Measurements from ENCODE around the gene NTRK2. TPM values are rescaled to one million over a fixed set of nuclear protein-coding genes. Genes with fewer than 3 reads are reported as not detected.

NTRK2 gene
- total and polyA plus RNA-seq, 2 experiments from 2014 or later, result 0.03 TPM; not detected in 1

DNA sequence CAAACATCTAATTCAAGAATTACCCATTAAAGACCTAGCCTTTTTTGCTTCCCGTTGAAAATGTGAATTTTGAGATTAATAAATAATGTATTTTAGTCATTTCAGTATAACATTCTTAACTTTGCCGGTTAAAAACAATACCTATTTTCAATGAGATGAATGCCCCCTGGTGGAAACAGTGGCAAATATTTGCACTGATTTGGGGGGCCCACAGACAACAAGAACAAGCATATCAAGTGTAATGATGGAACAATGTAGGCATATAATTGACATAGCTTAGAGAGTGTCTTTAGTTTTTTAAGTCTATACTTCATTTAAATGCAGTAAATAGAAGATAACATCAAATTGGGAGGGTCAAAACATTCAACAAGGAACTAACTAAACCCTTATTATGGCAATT is 111.9 kb downstream of the NTRK2 start:
- Histone ChIP-seq H3K27me3 (ENCODE audit: insufficient read depth) (no peaks in the 10 kb centered on the region), H3K27ac (ENCODE audit: low read depth) (no peak overlapping the region), H3K36me3 (ENCODE audit: insufficient read depth) (no peaks in the 10 kb centered on the region), H2AFZ (no peak overlapping the region), H3K4me1 (ENCODE audit: insufficient read depth) (no peaks in the 10 kb centered on the region), H4K20me1 (replicated peaks; ENCODE audit: insufficient read depth) (no peaks in the 10 kb centered on the region), H3F3A (replicated peaks; ENCODE audit: low read depth) (no peaks in the 10 kb centered on the region), H3K4me2 (no peak overlapping the region), H3K79me2 (replicated peaks; ENCODE audit: insufficient read depth) (no peaks in the 10 kb centered on the region), H3K9me2 (ENCODE audit: insufficient read depth) (no peaks in the 10 kb centered on the region), H3K4me3 (no peak overlapping the region)
- Mint-ChIP-seq H3K4me1 (no peaks in the 10 kb centered on the region), H3K27ac (no peak overlapping the region), H3K36me3 (ENCODE audit: low read depth) (no peaks in the 10 kb centered on the region), H3K9me3 (no peaks in the 10 kb centered on the region), H3K27me3 (ENCODE audit: insufficient read depth, low read depth, poor library complexity) (no peaks in the 10 kb centered on the region), H3K4me3 (no peak overlapping the region)
- DNase-seq (ENCODE audit: low spot score) (peak; percentile 65), ATAC-seq (no peak)
- TF ChIP-seq EZH2phosphoT487 (IDR thresholded peaks at IDR 0.05; ENCODE audit: unreplicated experiment) (no peak), CTCF (conservative IDR thresholded peaks at IDR 0.05; ENCODE audit: low read depth in 2 of 2) (peak; percentile 62 to 79)

GRCh38 chr9:84781931-84782866 is 112.7 kb downstream of the NTRK2 start:
- no peak overlapping the region for H2AFZ ChIP-seq
- no peaks in the 10 kb centered on the region for H3K36me3 Mint-ChIP-seq (ENCODE audit: low read depth)
- H3K4me3 Mint-ChIP-seq, result no peak overlapping the region
- no peak overlapping the region for H3K4me3 ChIP-seq
- H3K27ac ChIP-seq (ENCODE audit: low read depth), result no peak overlapping the region
- ATAC-seq (no peak), DNase-seq (ENCODE audit: low spot score) (no peak)
- no peaks in the 10 kb centered on the region for H4K20me1 ChIP-seq (replicated peaks; ENCODE audit: insufficient read depth)
- H3F3A ChIP-seq (replicated peaks; ENCODE audit: low read depth), result no peaks in the 10 kb centered on the region
- no peaks in the 10 kb centered on the region for H3K4me1 ChIP-seq (ENCODE audit: insufficient read depth)
- no peaks in the 10 kb centered on the region for H3K9me2 ChIP-seq (ENCODE audit: insufficient read depth)
- no peaks in the 10 kb centered on the region for H3K27me3 ChIP-seq (ENCODE audit: insufficient read depth)
- no peaks in the 10 kb centered on the region for H3K36me3 ChIP-seq (ENCODE audit: insufficient read depth)
- H3K27ac Mint-ChIP-seq, result no peak overlapping the region
- H3K4me2 ChIP-seq, result no peak overlapping the region
- H3K27me3 Mint-ChIP-seq (ENCODE audit: insufficient read depth, low read depth, poor library complexity), result no peaks in the 10 kb centered on the region
- no peaks in the 10 kb centered on the region for H3K79me2 ChIP-seq (replicated peaks; ENCODE audit: insufficient read depth)
- H3K9me3 Mint-ChIP-seq, result no peaks in the 10 kb centered on the region
- no peaks in the 10 kb centered on the region for H3K4me1 Mint-ChIP-seq
- TF ChIP-seq EZH2 (IDR thresholded peaks at IDR 0.05; ENCODE audit: low read depth, unreplicated experiment) (no peak), POLR2AphosphoS5 (IDR thresholded peaks at IDR 0.05; ENCODE audit: low read depth) (no peak), JUNB (IDR thresholded peaks at IDR 0.05; ENCODE audit: unreplicated experiment) (no peak), STAT1 (IDR thresholded peaks at IDR 0.05; ENCODE audit: unreplicated experiment) (no peak)
- TF ChIP-seq, protein P1, sequence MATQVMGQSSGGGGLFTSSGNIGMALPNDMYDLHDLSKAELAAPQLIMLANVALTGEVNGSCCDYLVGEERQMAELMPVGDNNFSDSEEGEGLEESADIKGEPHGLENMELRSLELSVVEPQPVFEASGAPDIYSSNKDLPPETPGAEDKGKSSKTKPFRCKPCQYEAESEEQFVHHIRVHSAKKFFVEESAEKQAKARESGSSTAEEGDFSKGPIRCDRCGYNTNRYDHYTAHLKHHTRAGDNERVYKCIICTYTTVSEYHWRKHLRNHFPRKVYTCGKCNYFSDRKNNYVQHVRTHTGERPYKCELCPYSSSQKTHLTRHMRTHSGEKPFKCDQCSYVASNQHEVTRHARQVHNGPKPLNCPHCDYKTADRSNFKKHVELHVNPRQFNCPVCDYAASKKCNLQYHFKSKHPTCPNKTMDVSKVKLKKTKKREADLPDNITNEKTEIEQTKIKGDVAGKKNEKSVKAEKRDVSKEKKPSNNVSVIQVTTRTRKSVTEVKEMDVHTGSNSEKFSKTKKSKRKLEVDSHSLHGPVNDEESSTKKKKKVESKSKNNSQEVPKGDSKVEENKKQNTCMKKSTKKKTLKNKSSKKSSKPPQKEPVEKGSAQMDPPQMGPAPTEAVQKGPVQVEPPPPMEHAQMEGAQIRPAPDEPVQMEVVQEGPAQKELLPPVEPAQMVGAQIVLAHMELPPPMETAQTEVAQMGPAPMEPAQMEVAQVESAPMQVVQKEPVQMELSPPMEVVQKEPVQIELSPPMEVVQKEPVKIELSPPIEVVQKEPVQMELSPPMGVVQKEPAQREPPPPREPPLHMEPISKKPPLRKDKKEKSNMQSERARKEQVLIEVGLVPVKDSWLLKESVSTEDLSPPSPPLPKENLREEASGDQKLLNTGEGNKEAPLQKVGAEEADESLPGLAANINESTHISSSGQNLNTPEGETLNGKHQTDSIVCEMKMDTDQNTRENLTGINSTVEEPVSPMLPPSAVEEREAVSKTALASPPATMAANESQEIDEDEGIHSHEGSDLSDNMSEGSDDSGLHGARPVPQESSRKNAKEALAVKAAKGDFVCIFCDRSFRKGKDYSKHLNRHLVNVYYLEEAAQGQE (IDR thresholded peaks at IDR 0.05; ENCODE audit: unreplicated experiment), result no peak
- TF ChIP-seq, protein P2, sequence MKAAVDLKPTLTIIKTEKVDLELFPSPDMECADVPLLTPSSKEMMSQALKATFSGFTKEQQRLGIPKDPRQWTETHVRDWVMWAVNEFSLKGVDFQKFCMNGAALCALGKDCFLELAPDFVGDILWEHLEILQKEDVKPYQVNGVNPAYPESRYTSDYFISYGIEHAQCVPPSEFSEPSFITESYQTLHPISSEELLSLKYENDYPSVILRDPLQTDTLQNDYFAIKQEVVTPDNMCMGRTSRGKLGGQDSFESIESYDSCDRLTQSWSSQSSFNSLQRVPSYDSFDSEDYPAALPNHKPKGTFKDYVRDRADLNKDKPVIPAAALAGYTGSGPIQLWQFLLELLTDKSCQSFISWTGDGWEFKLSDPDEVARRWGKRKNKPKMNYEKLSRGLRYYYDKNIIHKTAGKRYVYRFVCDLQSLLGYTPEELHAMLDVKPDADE (IDR thresholded peaks at IDR 0.05), result no peak

Data from GM23338 (cell line).